ENCODE measurements around the gene FADS1. TPM values are rescaled to one million over a fixed set of nuclear protein-coding genes. Genes with fewer than 3 reads are reported as not detected.

FADS1 gene
- total and polyA plus RNA-seq, 2 of the 13 experiments (the other 11 are each of a cell fraction or from before 2014, with no cell fraction given) = 91.8 to 108 TPM

DNA sequence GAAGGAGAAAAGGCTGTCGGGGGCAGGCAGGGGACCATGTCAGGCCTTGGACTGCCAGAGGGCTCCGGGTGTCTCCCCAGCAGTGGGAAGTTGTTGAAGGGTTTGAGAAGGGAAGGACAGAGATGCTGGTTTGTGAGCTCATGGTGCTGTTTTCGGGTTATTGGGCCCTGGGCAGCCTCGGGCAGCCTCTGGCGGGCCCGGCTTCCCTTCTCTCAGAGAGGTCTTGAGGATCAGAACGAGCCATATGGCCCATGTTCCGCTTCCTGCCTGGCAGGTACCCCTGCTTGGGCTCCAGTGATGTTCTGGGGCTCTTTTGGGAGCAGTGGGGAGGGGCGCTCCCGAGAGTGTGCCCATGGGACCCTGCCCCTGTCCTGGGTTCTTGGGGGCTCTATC lies 54.6 kb downstream of the FADS1 start:
- Histone ChIP-seq H3K9me3 (ENCODE audit: low read length) (no peaks in the 10 kb centered on the region), H3K27ac (ENCODE audit: extremely low read length, insufficient read depth, low read length) (no peak overlapping the region), H3K4me1 (ENCODE audit: insufficient read depth, low read length) (peaks cover 49% of the 10 kb centered on the region), H4K20me1 (ENCODE audit: insufficient read depth, low read length) (0 out of 2 replicates have a peak, but pooled peaks cover 2% of the 10 kb centered on the region), H3K36me3 (replicated peaks in 1 of 2; ENCODE audit: control insufficient read depth in 1 of 2, insufficient read depth in 2 of 2, low read length in 2 of 2) (no peaks in the 10 kb centered on the region; a peak in 1 of 5 replicates), H3K4me2 (ENCODE audit: low read depth, low read length) (no peak overlapping the region), H3K27me3 (ENCODE audit: control insufficient read depth in 1 of 2, insufficient read depth in 2 of 2, low read length in 2 of 2) (no peaks in the 10 kb centered on the region), H3K79me2 (ENCODE audit: insufficient read depth, low read length) (peaks cover 28% of the 10 kb centered on the region), H2AFZ (ENCODE audit: low read length) (no peak overlapping the region), H3K9ac (ENCODE audit: insufficient read depth, low read depth, low read length) (no peak overlapping the region), H3K4me3 (replicated peaks in 1 of 3; ENCODE audit: insufficient read depth in 1 of 3, low read depth in 2 of 3, low read length in 3 of 3) (no peak overlapping the region)
- intact Hi-C loops (cut with micrococcal nuclease; ENCODE audit: unreplicated experiment) (no loop called here), in situ Hi-C loops (cut with HindIII; ENCODE audit: extremely low pct_ligation_motif_present, low pct_unique_long_range_greater_than_20kb) (no loop called here)
- no TSS peak for BruUV-seq (replicated peaks)
- ATAC-seq (no peak), DNase-seq (ENCODE audit: low spot score) (no peak), FAIRE-seq (no peak)
- WGBS (ENCODE audit: low lambda C conversion rate) = 95% methylated on average over 8 of the region's 10 CpGs
- ChIA-PET CTCF (ENCODE audit: low intra/inter-chr PET ratio, low total read pairs) (no interaction called here), POLR2A (no interaction called here)
- TF ChIP-seq, protein P1, sequence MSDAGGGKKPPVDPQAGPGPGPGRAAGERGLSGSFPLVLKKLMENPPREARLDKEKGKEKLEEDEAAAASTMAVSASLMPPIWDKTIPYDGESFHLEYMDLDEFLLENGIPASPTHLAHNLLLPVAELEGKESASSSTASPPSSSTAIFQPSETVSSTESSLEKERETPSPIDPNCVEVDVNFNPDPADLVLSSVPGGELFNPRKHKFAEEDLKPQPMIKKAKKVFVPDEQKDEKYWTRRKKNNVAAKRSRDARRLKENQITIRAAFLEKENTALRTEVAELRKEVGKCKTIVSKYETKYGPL (CRISPR knock-in tag; IDR thresholded peaks at IDR 0.05) = no peak
- no peak for TF ChIP-seq ZFP1 (CRISPR knock-in tag; IDR thresholded peaks at IDR 0.05)
- TF ChIP-seq, protein P2, sequence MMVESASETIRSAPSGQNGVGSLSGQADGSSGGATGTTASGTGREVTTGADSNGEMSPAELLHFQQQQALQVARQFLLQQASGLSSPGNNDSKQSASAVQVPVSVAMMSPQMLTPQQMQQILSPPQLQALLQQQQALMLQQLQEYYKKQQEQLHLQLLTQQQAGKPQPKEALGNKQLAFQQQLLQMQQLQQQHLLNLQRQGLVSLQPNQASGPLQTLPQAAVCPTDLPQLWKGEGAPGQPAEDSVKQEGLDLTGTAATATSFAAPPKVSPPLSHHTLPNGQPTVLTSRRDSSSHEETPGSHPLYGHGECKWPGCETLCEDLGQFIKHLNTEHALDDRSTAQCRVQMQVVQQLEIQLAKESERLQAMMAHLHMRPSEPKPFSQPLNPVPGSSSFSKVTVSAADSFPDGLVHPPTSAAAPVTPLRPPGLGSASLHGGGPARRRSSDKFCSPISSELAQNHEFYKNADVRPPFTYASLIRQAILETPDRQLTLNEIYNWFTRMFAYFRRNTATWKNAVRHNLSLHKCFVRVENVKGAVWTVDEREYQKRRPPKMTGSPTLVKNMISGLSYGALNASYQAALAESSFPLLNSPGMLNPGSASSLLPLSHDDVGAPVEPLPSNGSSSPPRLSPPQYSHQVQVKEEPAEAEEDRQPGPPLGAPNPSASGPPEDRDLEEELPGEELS (CRISPR knock-in tag; IDR thresholded peaks at IDR 0.05) = no peak
- no peak for TF ChIP-seq NFKB2 (CRISPR knock-in tag; IDR thresholded peaks at IDR 0.05; ENCODE audit: borderline replicate concordance)
- TF ChIP-seq, protein P3, sequence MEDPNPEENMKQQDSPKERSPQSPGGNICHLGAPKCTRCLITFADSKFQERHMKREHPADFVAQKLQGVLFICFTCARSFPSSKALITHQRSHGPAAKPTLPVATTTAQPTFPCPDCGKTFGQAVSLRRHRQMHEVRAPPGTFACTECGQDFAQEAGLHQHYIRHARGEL (CRISPR knock-in tag; IDR thresholded peaks at IDR 0.05) = no peak
- TF ChIP-seq NFE2L2 (IDR thresholded peaks at IDR 0.05; ENCODE audit: low read length) = no peak
- TF ChIP-seq NCOA5 (CRISPR knock-in tag; IDR thresholded peaks at IDR 0.05) = no peak

Data from HepG2 (cell line).